ENCODE data around the gene KRTCAP3.

The KRTCAP3 gene

GRCh38 chr2:27441226-27441926 lies 805 bp upstream of the KRTCAP3 start:
- DNase-seq (no peak), ATAC-seq (peak; percentile 53)

GRCh38 chr2:27442920-27443282 lies 720 bp downstream of the KRTCAP3 start:
- no peak for DNase-seq
- ATAC-seq: peak; percentile 5

GRCh38 chr2:27445155-27445554 lies 3.0 kb downstream of the KRTCAP3 start:
- no peak for DNase-seq
- no peak for ATAC-seq

GRCh38 chr2:27445615-27446014 lies 3.4 kb downstream of the KRTCAP3 start:
- ATAC-seq: no peak
- no peak for DNase-seq

DNA sequence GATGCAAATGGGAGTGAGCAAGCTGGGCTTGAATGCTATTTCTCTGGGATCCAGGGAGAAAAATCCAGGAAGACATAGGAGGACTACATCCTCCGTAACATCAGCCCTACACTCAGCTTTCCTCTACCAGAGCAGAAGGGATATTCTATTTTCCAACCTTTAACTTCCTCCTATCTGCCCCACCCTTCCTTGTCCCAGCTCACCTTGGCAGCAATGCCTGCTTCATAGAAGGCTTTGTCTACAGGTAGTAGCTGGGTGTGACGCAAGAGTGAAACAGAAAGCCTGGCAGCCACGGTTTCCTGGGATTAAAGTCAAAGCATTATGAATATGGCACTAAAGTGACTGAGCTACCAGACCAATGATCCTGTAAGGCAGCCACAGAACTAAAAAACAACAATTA lies 3.9 kb downstream of the KRTCAP3 start:
- ATAC-seq (no peak), DNase-seq (no peak)

DNA sequence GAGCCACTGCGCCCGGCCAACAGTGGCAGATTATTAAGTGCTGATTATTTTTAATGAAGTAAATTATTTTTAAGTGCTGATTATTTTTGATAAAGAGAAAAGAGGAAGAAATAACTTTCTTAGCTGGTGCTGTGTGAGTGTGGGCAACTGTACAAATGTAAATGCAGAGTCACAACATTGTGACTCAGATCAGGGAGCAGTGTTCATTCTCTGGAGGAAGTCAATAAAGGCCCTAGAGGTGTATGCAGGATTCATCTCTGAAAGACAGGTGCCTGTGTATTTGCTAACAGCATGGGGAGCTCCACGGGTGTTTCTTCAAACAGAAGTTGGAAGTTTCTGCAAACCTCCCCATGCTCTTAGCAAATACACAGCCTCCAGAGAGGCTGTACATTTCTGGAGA lies 6.2 kb downstream of the KRTCAP3 start:
- ATAC-seq: no peak

GRCh38 chr2:27451095-27451494 lies 8.9 kb downstream of the KRTCAP3 start:
- ATAC-seq: peak; percentile 65
- no peak for DNase-seq

More for the DNA sequence above, 6.2 kb downstream of the KRTCAP3 start:
- DNase-seq: no peak

- no peak for ATAC-seq
- no peak for DNase-seq
Observed at GRCh38 chr2:27453968-27454367, 11.8 kb downstream of the KRTCAP3 start.

DNA sequence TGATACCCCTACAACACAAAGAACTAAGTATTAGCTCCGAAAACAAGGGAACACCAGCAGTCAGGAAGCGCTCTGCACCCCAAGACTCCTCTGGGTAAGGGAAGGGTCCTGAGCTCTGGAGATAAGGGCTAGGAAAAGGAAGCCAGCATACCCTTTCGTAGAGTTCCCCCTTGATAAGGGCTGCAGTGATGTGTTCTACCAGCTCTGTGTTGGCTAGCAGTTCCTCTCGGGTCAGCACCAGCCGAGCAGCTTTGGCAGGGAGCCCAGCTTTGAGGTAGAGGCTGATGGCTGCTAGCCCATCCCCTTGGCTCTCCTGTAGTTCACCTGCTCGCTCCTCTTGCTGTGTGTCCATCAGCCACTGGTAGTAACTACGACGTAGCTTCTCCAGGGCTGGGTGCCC lies 18.9 kb downstream of the KRTCAP3 start:
- ATAC-seq (no peak), DNase-seq (no peak)

DNA sequence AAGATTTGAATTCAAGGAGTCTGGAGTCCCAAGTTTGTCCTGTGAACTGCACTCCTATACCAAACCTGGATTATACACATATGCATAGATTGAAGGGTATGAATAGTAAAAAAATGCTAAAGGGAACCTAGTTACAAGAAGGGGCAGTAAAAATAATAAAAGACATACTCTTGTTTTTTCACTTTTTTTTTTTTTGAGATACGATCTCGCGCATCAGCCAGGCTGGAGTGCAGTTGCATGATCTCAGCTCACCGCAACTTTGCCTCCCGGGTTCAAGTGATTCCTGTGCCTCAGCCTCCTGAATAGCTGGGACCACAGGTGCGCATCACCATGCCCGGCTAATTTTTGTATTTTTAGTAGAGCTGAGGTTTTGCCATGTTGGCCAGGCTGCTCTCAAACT lies 22.3 kb downstream of the KRTCAP3 start:
- ATAC-seq: no peak
- DNase-seq: no peak

DNA sequence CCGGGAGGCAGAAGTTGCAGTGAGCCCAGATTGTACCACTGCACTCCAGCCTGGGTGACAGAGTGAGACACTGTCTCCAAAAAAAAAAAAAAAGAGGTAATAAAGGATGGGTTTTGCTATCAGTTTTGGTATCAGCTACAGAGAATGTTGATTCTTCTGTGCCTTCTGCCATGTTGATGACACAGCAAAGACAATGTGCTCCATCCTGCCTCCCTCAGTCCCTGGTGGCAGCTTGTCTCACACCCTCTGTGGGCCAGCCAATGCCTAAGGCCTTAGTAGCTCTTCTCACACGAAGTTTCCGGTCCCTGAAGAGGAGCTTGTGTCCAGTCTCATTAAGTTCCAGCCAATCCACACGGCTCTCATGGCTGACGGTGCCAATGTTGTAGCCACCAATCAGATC lies 29.8 kb downstream of the KRTCAP3 start:
- no peak for DNase-seq

DNA sequence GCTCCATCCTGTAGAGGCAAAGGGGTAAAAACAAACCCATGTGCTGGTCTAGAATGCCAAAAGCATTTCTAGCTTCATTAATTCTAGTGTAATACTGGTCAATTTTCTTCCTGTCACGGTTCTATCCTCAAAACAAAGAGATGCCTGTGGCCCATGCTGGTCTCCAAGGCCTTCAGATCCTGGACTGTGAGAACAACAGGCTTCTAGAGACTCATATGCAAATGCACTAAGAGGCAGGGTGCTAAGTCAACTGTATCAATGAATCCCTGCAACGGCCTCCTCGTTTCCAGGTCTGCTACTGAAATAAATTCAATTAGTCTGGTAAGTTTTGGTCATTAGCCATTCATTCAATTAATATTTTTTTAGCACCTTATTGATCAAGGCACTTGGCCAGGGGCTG lies 43.3 kb downstream of the KRTCAP3 start:
- DNase-seq (no peak), ATAC-seq (no peak)

More for the DNA sequence above, 29.8 kb downstream of the KRTCAP3 start:
- no peak for ATAC-seq

DNA sequence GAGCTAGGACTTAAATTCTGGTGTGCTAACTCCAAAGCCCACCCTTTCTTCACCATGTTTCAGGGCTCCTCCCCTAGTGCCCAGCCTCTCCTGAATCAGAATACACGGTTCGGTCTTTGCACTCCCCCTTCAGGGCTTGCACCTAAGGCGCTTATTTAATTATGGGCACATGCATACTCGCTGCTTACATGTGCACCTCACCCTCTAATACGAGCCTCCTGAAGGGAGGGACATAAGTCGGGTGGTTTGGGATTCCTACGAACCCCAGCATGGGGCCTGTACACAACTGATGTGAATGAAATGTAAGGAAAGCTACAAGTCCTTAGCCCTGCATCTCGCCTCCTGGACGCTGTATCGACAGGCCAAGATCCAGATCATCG lies 46.9 kb downstream of the KRTCAP3 start:
- ATAC-seq: no peak

DNA sequence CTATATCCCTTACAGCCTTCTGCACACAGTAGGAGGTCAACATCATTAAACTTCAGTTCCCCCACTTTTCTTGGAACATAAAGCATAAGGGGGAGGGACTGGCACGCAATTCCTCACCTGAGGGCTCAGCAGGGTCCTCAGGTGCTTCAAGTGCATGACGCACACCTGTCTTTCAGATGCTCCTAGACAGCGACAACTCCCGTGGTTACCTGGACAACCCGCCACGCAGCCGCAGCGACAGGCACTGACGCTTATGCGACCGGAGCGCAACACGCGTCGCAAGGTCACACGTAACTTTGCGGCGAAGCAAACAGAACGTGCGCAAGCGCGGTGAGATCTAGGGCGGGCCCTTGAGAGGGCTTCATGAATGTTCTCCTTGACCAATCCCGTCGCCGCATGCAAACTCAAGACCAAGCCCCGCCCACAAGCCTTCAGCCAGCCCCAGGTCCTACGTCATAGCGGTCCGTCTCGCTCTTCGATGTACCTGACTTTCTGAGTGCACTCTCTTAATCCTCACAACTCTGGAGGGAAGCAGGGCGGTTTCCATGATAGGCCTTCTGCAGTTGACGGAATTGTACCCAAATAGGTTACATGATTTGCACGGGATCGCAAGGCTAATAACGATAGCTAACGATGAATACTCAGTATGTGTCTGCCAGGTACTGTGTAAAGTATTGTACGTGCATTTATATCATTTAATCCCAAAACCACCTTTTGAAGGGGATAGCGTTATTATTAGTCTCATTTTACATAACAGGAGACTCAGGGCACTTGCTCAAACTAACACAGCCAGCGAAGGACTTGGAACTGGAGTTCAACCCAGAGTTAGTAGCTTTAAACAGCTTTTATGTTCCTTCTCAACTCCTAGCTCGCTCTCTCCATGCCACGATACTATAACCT lies 47.6 kb downstream of the KRTCAP3 start, which contains the start of gene IFT172:
IFT172 (minus strand) TSS at position 246 of the 900 bp plus-strand sequence; CDS start at position 156, 90 bp downstream.
- DNase-seq (peak; percentile 99), ATAC-seq (peak; percentile 97)

More for the DNA sequence above, 46.9 kb downstream of the KRTCAP3 start:
- DNase-seq: peak; percentile 11

- DNase-seq: no peak
- no peak for ATAC-seq
Observed at GRCh38 chr2:27492557-27492956, 50.4 kb downstream of the KRTCAP3 start.

GRCh38 chr2:27493948-27494283 lies 51.7 kb downstream of the KRTCAP3 start:
- no peak for ATAC-seq
- DNase-seq: no peak
